Mucosa of descending colon (tissue), 3 donors: ENCODE results near the gene LTC4S. TPM values are rescaled to one million over a fixed set of nuclear protein-coding genes. Genes with fewer than 3 reads are reported as not detected.
"Not testable (repeated sequence)": the region's sequence is repeated elsewhere in the genome, so short reads cannot be mapped to it uniquely, and the experiment has no call there.

Experiments
- ATAC-seq: fragments of 200-7000 bp; cut with Tn5 transposase; one replicate; pipeline ENCODE4 v1.9.1; 2020; ENCODE audit warnings: mild to moderate bottlenecking, moderate library complexity
- DNase-seq, 3 donors: peaks; one replicate each; pipeline ENCODE4 v3.0.0-alpha.2; 2020
- H3K36me3 ChIP-seq: fragments of 200-600 bp; one replicate; pipeline ENCODE4 v1.8.0; 2021; ENCODE audit warnings: low read depth, mild to moderate bottlenecking
- H3K4me1 ChIP-seq: fragments of 200-600 bp; one replicate; pipeline ENCODE4 v1.8.0; 2021; ENCODE audit warnings: low read depth, mild to moderate bottlenecking
- H3K4me3 ChIP-seq: fragments of 200-600 bp; one replicate; pipeline ENCODE4 v1.8.0; 2021; ENCODE audit warnings: mild to moderate bottlenecking
- H3K9me3 ChIP-seq: fragments of 200-600 bp; one replicate; pipeline ENCODE4 v1.8.0; 2021; ENCODE audit warnings: mild to moderate bottlenecking
- CTCF ChIP-seq: fragments of 200-600 bp; IDR thresholded peaks from one replicate; pipeline ENCODE4 v1.8.0; 2022; ENCODE audit warnings: antibody characterized with exemption, mild to moderate bottlenecking
- intact Hi-C, 2 donors: fragments of 100-400 bp; cut with DNase I in 1 of 2; cut with micrococcal nuclease in 1 of 2; formaldehyde crosslinking; loops; one replicate each; pipeline versions ENCODE4 v1.11.0 to v1.11.1; 2022; cut with DNase I, micrococcal nuclease
- total RNA-seq, 3 donors: library from RNA; stranded (reverse); fragmentation: NEBNext Ultra II Directional in 2 of 3; extraction: Animal tissue kit (Norgen Biotek cat#: 25700) in 2 of 3; gene quantifications; one replicate each; pipeline versions ENCODE4 v1.2.1 to v1.2.4, GENCODE V29; 2021 to 2023
- donor health status: DM: no; HTN: no; CAD: no; lungs with moderate emphysema.
- donor health status: DM: no; HTN: no; CAD: no.
- donor health status: DM: no; HTN: yes; CAD: no.

The LTC4S gene
- total RNA-seq, 3 donors from 2014 or later = 3.0 to 10.4 (median 7.0) TPM

GRCh38 chr5:179834120-179834519, 40.3 kb downstream of the LTC4S start:
- peaks cover 17% of the 10 kb centered on the region for H3K36me3 ChIP-seq
- intact Hi-C loops = no loop called here
- no peak for TF ChIP-seq CTCF
- DNase-seq (no peak), ATAC-seq (no peak)
- H3K9me3 ChIP-seq = no peaks in the 10 kb centered on the region
- H3K4me1 ChIP-seq = no peaks in the 10 kb centered on the region
- H3K4me3 ChIP-seq = no peak overlapping the region

GRCh38 chr5:179834871-179835270, 41.1 kb downstream of the LTC4S start:
- intact Hi-C loops, DNase-seq, ATAC-seq, H3K4me1 ChIP-seq, H3K9me3 ChIP-seq, H3K4me3 ChIP-seq: not testable (repeated sequence)
- peaks cover 17% of the 10 kb centered on the region for H3K36me3 ChIP-seq

GRCh38 chr5:179836225-179837019, 42.6 kb downstream of the LTC4S start:
- intact Hi-C loops = no loop called here
- ATAC-seq = peak; percentile 60

GRCh38 chr5:179837076-179838011, 43.6 kb downstream of the LTC4S start:
- DNase-seq (no peak), ATAC-seq (no peak)
- Histone ChIP-seq H3K4me3 (no peak overlapping the region), H3K4me1 (no peaks in the 10 kb centered on the region), H3K36me3 (peaks cover 14% of the 10 kb centered on the region), H3K9me3 (no peaks in the 10 kb centered on the region)
- no peak for TF ChIP-seq CTCF
- intact Hi-C loops = no loop called here

More at GRCh38 chr5:179836225-179837019, 42.6 kb downstream of the LTC4S start:
- H3K4me3 ChIP-seq = no peak overlapping the region
- no peak for DNase-seq
- no peak for TF ChIP-seq CTCF
- no peaks in the 10 kb centered on the region for H3K9me3 ChIP-seq
- H3K4me1 ChIP-seq = no peaks in the 10 kb centered on the region
- peaks cover 17% of the 10 kb centered on the region for H3K36me3 ChIP-seq

GRCh38 chr5:179839328-179840256, 45.8 kb downstream of the LTC4S start:
- no peaks in the 10 kb centered on the region for H3K9me3 ChIP-seq
- no peak for TF ChIP-seq CTCF
- H3K4me1 ChIP-seq = no peaks in the 10 kb centered on the region
- no peaks in the 10 kb centered on the region for H3K36me3 ChIP-seq
- DNase-seq (no peak), ATAC-seq (peak; percentile 14)
- intact Hi-C loops = no loop called here
- H3K4me3 ChIP-seq = no peak overlapping the region
